GM21717 (cell line): ENCODE measurements around the gene ZNF638.

Experiments used
- ATAC-seq: cut with Tn5 transposase; IDR thresholded peaks from one replicate; pipeline ENCODE4 v1.9.1; 2021; ENCODE audit warnings: mild to moderate bottlenecking, moderate library complexity; ENCODE audit not compliant: unreplicated experiment

ZNF638 gene

GRCh38 chr2:71467180-71467815 lies 135.7 kb downstream of the ZNF638 start:
- ATAC-seq: no peak

- no peak for ATAC-seq
These were observed 136.9 kb downstream of the ZNF638 start for GRCh38 chr2:71468279-71469015.

- no peak for ATAC-seq
These were observed 138.1 kb downstream of the ZNF638 start for GRCh38 chr2:71469403-71470398.

- no peak for ATAC-seq
These were observed 139.7 kb downstream of the ZNF638 start for GRCh38 chr2:71471276-71471675.

- ATAC-seq: no peak
These were observed 140.4 kb downstream of the ZNF638 start for GRCh38 chr2:71472019-71472418.

DNA sequence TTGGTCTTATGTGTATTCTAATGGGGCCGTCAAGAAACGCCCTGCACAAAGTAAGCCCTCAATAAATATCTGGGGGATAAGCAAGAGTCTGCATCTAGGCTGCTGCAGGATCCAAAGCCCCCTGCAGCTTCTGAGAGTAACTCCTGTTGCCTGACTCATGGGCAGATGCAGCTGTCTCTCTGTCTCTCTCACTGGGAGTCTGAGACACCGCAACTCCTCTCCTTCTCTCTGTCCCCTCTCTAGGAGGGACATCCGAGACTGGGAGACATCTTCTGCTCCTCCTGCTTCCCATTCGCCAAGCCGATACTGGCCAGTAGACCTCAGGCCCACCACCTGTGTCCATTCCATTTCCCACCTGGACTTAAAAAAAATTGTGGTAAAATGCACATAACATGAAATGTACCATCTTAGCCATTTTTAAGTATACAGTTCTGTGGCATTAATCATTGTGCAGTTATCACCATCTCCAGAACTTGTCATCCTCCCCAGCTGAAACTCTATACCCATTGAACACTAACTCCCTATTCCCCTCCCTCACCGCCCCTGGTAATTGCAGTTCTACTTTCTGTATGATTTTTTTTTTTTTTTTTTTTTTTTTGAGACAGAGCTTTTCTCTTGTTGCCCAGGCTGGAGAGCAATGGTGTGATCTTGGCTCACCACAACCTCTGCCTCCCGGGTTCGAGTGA lies 141.9 kb downstream of the ZNF638 start:
- no peak for ATAC-seq

DNA sequence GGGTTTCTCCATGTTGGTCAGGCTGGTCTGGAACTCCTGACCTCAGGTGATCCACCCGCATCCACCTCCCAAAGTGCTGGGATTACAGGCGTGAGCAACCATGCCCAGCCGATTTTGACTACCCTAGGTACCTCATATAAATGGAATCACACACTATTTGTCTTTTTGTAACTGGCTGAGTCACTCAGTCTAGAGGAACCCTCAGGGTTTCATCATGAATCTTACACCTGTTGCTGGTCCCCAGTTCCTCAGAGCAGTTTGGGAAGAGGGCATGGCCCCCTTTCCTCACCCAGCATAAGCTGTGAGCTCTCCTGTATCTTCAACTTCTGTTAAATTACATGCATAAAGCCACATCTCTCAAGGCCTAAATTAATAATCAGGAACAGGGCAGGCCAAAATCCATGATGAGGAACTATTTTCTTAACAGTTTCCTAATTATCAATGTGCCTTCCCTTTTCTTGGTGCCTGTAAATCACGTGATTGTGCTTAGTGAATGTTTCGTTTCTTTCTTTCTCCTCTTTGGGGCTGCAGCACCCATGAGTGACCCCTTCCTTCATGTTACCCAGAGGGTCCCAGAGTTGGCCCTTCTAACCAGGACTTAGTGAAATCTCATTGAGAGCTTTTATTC lies 142.6 kb downstream of the ZNF638 start:
- ATAC-seq: no peak

GRCh38 chr2:71474744-71475397 lies 143.3 kb downstream of the ZNF638 start:
- no peak for ATAC-seq

DNA sequence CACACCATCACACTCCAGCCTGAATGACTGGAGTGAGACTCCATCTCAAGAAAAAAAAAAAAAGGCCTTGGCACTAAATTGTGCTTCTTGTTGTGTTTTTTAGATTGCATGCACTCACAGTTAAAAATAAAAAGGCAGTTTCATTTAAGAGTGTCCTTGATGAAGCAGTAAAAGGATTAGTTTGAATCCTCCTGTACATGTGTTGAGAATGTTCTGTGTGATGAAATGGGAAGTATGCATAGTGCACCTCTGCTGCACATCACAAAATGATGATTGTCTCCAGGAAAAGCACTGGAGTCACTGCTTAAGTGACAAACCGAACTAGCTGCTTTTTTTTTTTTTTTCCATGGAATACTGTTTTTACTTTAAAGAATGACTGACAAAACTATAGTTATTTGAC lies 144.9 kb downstream of the ZNF638 start:
- no peak for ATAC-seq

GRCh38 chr2:71477231-71477691 lies 145.7 kb downstream of the ZNF638 start:
- no peak for ATAC-seq

- no peak for ATAC-seq
These were observed 147.2 kb downstream of the ZNF638 start for GRCh38 chr2:71478806-71479205.

- ATAC-seq: no peak
These were observed 147.7 kb downstream of the ZNF638 start for GRCh38 chr2:71479261-71479660.

DNA sequence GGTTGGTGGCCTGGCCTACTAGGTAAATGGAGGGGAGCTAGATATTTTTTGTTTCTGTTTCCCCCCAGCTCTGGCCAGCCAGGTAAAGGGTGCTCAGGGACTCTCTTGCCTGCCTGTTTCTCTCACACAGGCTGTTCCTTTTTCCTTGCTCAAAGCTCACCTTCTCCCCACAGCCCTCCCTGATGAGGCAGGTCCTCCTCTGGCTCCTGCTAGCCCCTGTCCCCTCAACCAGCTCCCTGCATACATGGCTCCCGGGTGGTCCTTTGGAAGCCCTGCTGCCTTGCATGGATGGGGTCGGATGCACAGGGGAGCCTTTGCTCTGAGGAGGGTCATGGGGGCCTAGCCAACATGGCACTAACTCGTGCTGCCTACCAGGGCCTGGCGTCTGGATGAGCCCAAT lies 149.5 kb downstream of the ZNF638 start:
- ATAC-seq: no peak

DNA sequence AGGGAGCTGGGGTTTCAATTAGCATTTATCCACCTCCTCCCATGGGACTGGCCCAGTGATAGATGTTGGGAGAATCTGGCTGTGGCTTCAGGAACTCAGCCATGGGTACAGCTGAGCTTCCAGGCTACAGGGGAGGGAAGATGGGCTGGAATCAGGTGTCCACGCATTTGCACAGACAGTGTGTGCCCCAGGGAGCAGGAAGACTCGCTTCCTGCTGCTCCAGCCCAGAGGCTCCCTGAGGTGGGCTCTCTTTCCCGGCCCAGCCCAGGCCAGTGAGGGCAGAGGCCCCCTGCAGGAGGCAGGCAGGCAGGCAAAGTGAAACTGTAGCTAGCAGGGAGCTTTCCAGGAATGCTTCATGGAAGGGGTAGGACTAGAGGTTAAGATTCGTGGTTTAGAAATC lies 150.5 kb downstream of the ZNF638 start:
- ATAC-seq: no peak

- ATAC-seq: no peak
These were observed 151.7 kb downstream of the ZNF638 start for GRCh38 chr2:71483246-71483645.

DNA sequence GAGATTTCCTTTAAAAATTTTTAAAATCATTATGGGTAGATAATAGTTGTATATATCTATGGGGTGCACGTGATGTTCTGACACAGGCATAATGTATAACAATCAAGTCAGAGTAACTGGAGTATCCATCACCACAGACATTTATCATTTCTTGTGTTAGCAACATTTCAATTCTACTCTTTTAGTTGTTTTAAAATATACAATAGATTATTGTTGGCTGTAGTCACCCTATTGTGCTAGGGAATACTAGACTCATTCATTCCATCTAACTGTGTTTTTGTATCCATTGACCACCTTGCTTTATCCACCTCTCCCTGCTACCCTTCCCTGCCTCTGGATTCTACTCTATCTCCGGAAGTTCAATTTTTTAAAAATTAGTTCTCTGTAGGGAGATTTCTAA lies 152.8 kb downstream of the ZNF638 start:
- ATAC-seq: no peak
